H9 (cell line): Measurements from ENCODE around the gene PROP1. TPM values are rescaled to one million over a fixed set of nuclear protein-coding genes. Genes with fewer than 3 reads are reported as not detected.
"Not testable (repeated sequence)": the region's sequence is repeated elsewhere in the genome, so short reads cannot be mapped to it uniquely, and the experiment has no call there.

Source experiments
- DNase-seq: peaks from one replicate; pipeline ENCODE4 v3.0.0-alpha.2; 2017
- H2AFZ ChIP-seq: one replicate; pipeline ENCODE4 v1.6.1; 2013; ENCODE audit warnings: mild to moderate bottlenecking, low read length, control low read depth, moderate library complexity
- H2AK5ac ChIP-seq: 2 replicates; pipeline ENCODE4 v1.6.1; 2013; ENCODE audit warnings: low read length, control low read depth, mixed read lengths; ENCODE audit not compliant: insufficient read length
- H2BK120ac ChIP-seq: one replicate; pipeline ENCODE4 v1.6.1; 2013; ENCODE audit warnings: low read depth, mild to moderate bottlenecking, low read length, control low read depth, inconsistent platforms; ENCODE audit not compliant: poor library complexity, severe bottlenecking
- H2BK12ac ChIP-seq: 2 replicates; pipeline ENCODE4 v1.6.1; 2013; ENCODE audit warnings: low read length, control low read depth, mixed read lengths, low read depth; ENCODE audit not compliant: insufficient read length
- H2BK15ac ChIP-seq: 2 replicates; pipeline ENCODE4 v1.6.1; 2013; ENCODE audit warnings: low read depth, low read length, control low read depth
- H2BK20ac ChIP-seq: one replicate; pipeline ENCODE4 v1.6.1; 2013; ENCODE audit warnings: low read depth, mild to moderate bottlenecking, low read length, control low read depth, inconsistent platforms; ENCODE audit not compliant: poor library complexity, severe bottlenecking
- H2BK5ac ChIP-seq: 2 replicates; pipeline ENCODE4 v1.6.1; 2013; ENCODE audit warnings: low read length, control low read depth, mixed read lengths; ENCODE audit not compliant: insufficient read length
- H3K14ac ChIP-seq: 2 replicates; pipeline ENCODE4 v1.6.1; 2013; ENCODE audit warnings: low read length, control low read depth; ENCODE audit not compliant: insufficient read depth
- H3K18ac ChIP-seq: 2 replicates; pipeline ENCODE4 v1.6.1; 2013; ENCODE audit warnings: low read depth, mild to moderate bottlenecking, mixed read lengths, low read length, control low read depth; ENCODE audit not compliant: insufficient read length
- H3K23ac ChIP-seq: 2 replicates; pipeline ENCODE4 v1.6.1; 2013; ENCODE audit warnings: low read length, control low read depth, mixed read lengths, low read depth; ENCODE audit not compliant: insufficient read length
- H3K23me2 ChIP-seq: 2 replicates; pipeline ENCODE4 v1.6.1; 2013; ENCODE audit warnings: low read depth, mild to moderate bottlenecking, mixed read lengths, low read length, control low read depth; ENCODE audit not compliant: insufficient read length, poor library complexity, severe bottlenecking
- H3K27ac ChIP-seq: 2 replicates; pipeline ENCODE4 v1.5.1; 2013; ENCODE audit warnings: low read length, control low read depth, mixed read lengths, low read depth; ENCODE audit not compliant: insufficient read length
- H3K27me3 ChIP-seq: 2 replicates; pipeline ENCODE4 v1.6.1; 2013; ENCODE audit warnings: low read length, control low read depth, inconsistent platforms; ENCODE audit not compliant: insufficient read depth
- H3K4ac ChIP-seq: 2 replicates; pipeline ENCODE4 v1.6.1; 2013; ENCODE audit warnings: low read depth, mild to moderate bottlenecking, control low read depth, inconsistent platforms, low read length, moderate library complexity
- H3K4me1 ChIP-seq: 2 replicates; pipeline ENCODE4 v1.6.1; 2013; ENCODE audit warnings: low read length, control low read depth, inconsistent platforms; ENCODE audit not compliant: insufficient read depth
- H3K4me2 ChIP-seq: 2 replicates; pipeline ENCODE4 v1.6.1; 2013; ENCODE audit warnings: low read length, control low read depth, mixed read lengths; ENCODE audit not compliant: insufficient read length, insufficient read depth
- H3K56ac ChIP-seq: 2 replicates; pipeline ENCODE4 v1.6.1; 2013; ENCODE audit warnings: low read depth, mild to moderate bottlenecking, mixed read lengths, low read length, control low read depth; ENCODE audit not compliant: insufficient read length
- H3K79me1 ChIP-seq: 2 replicates; pipeline ENCODE4 v1.6.1; 2013; ENCODE audit warnings: low read depth, mild to moderate bottlenecking, moderate library complexity, low read length, control low read depth, inconsistent platforms; ENCODE audit not compliant: insufficient read depth, poor library complexity, severe bottlenecking
- H3K79me2 ChIP-seq: 2 replicates; pipeline ENCODE4 v1.6.1; 2013; ENCODE audit warnings: low read length, control low read depth, inconsistent platforms; ENCODE audit not compliant: insufficient read depth
- H3K9ac ChIP-seq: 2 replicates; pipeline ENCODE4 v1.6.1; 2013; ENCODE audit warnings: low read length, control low read depth, mixed read lengths; ENCODE audit not compliant: insufficient read length; ENCODE audit errors: extremely low read depth
- H3K9me3 ChIP-seq: one replicate; pipeline ENCODE4 v1.6.1; 2013; ENCODE audit warnings: low read depth, low read length, inconsistent platforms; ENCODE audit not compliant: control insufficient read depth
- H3T11ph ChIP-seq: one replicate; pipeline ENCODE4 v1.6.1; 2013; ENCODE audit warnings: mild to moderate bottlenecking, low read length, control low read depth, inconsistent platforms
- H4K20me1 ChIP-seq: one replicate; pipeline ENCODE4 v1.6.1; 2013; ENCODE audit not compliant: control insufficient read depth, insufficient read length, insufficient read depth
- H4K5ac ChIP-seq: 2 replicates; pipeline ENCODE4 v1.6.1; 2013; ENCODE audit warnings: low read depth, mild to moderate bottlenecking, mixed read lengths, low read length, control low read depth; ENCODE audit not compliant: insufficient read length
- H4K8ac ChIP-seq: replicated peaks from 2 replicates; pipeline ENCODE4 v1.6.1; 2013; ENCODE audit warnings: low read length, control low read depth, mixed read lengths, low read depth; ENCODE audit not compliant: insufficient read length
- H4K91ac ChIP-seq: 2 replicates; pipeline ENCODE4 v1.6.1; 2013; ENCODE audit warnings: low read depth, mild to moderate bottlenecking, moderate library complexity, mixed read lengths, low read length, control low read depth; ENCODE audit not compliant: insufficient read length
- H3K27ac Mint-ChIP-seq, 3 experiments: 2 replicates in 2 of 3; 3 replicates in 1 of 3; pipeline ENCODE4 v1.8.0; 2020 to 2021; ENCODE audit warnings: mixed read lengths in 3 of 3, mild to moderate bottlenecking in 1 of 3, moderate library complexity in 1 of 3
- H3K27me3 Mint-ChIP-seq: 2 replicates; pipeline ENCODE4 v1.8.0; 2021; ENCODE audit warnings: low read depth, mild to moderate bottlenecking, moderate library complexity, mixed read lengths
- H3K36me3 Mint-ChIP-seq, 3 experiments: 2 replicates in 2 of 3; 3 replicates in 1 of 3; pipeline ENCODE4 v1.8.0; 2020 to 2021; ENCODE audit warnings: low read depth in 3 of 3, mixed read lengths in 3 of 3; ENCODE audit not compliant: insufficient read depth in 1 of 3
- H3K4me1 Mint-ChIP-seq, 2 experiments: 2 replicates each; pipeline ENCODE4 v1.8.0; 2020; ENCODE audit warnings: mixed read lengths in 2 of 2
- H3K4me3 Mint-ChIP-seq, 2 experiments: 2 replicates in 1 of 2; 3 replicates in 1 of 2; pipeline ENCODE4 v1.8.0; 2020 to 2021; ENCODE audit warnings: mild to moderate bottlenecking in 2 of 2, mixed read lengths in 2 of 2, moderate library complexity in 1 of 2
- H3K9me3 Mint-ChIP-seq, 2 experiments: 2 replicates in 1 of 2; 3 replicates in 1 of 2; pipeline ENCODE4 v1.8.0; 2020; ENCODE audit warnings: mild to moderate bottlenecking in 2 of 2, mixed read lengths in 2 of 2, moderate library complexity in 1 of 2
- WGBS: extraction: QIAGEN DNeasy Blood & Tissue Kit; methylation state at CpG from one replicate; pipeline ENCODE4 v1.1.7; 2013; ENCODE audit warnings: missing lambda C conversion rate, low lambda C conversion rate, mixed read lengths; ENCODE audit not compliant: insufficient read length; ENCODE audit errors: extremely low coverage; 5-methylcytosine and 5-hydroxymethylcytosine counted together
- total RNA-seq: library from RNA; stranded (reverse); gene quantifications from 2 replicates; pipeline ENCODE4 v1.2.1, GENCODE V29; 2021

Gene PROP1
- total RNA-seq, 1 experiment from 2014 or later: not detected

DNA sequence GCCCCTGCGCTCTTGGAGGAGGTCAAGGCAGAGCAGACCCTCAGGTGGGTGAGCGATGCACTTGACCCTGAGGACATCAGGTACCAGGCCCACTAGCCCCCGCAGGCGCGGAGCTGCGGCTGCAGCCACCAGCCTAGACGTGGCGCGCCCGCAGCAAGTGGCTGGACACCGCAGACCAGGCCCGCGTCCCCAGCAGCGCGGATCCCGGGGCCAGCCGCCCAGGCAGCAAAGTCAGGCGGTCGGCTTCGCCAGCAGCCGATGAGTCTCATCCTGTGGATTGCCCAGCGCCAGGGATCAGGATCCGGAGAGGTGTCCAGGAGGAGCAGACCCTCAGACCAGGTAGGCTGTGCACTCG is 10.1 kb upstream of the PROP1 start:
- H2BK12ac ChIP-seq, H3K27me3 Mint-ChIP-seq, H3K23ac ChIP-seq, H3K56ac ChIP-seq, H3K4ac ChIP-seq, H3K23me2 ChIP-seq, H3K4me2 ChIP-seq, H3K79me1 ChIP-seq, H4K91ac ChIP-seq, DNase-seq, H3K27ac ChIP-seq, H3T11ph ChIP-seq, H3K79me2 ChIP-seq, H4K20me1 ChIP-seq, H3K14ac ChIP-seq, H4K5ac ChIP-seq, H2AFZ ChIP-seq, H3K27me3 ChIP-seq, H2BK20ac ChIP-seq, H2AK5ac ChIP-seq, H3K4me1 Mint-ChIP-seq, H3K9ac ChIP-seq, H2BK15ac ChIP-seq, H3K9me3 ChIP-seq, H3K4me1 ChIP-seq, H2BK5ac ChIP-seq, H4K8ac ChIP-seq, H2BK120ac ChIP-seq, H3K27ac Mint-ChIP-seq, H3K18ac ChIP-seq: not testable (repeated sequence)
- no CpG with 5 or more reads among the region's 24 CpGs for WGBS
- peaks cover 14 to 16% of the 10 kb centered on the region in 2 experiments for H3K9me3 Mint-ChIP-seq
- peaks cover 2 to 11% (median 4%) of the 10 kb centered on the region in 3 experiments; a peak in 6 of 7 replicates for H3K36me3 Mint-ChIP-seq
- H3K4me3 Mint-ChIP-seq: peak overlapping the region in 1 of 2 experiments; percentile 66; a peak in 1 of 5 replicates
